PFSK-1 (cell line): ENCODE data around the gene SH3RF1.

Experiments used
- FOXP2 ChIP-seq: optimal IDR thresholded peaks from 2 replicates; pipeline ENCODE3; 2011; ENCODE audit warnings: borderline replicate concordance, control low read depth, inconsistent platforms; ENCODE audit not compliant: insufficient read depth; ENCODE audit errors: extremely low read length, extremely low read depth
- POLR2AphosphoS5 ChIP-seq: IDR thresholded peaks from 2 replicates; pipeline ENCODE4 v1.6.1; 2012; ENCODE audit warnings: low read depth, mild to moderate bottlenecking, control low read depth, low read length, moderate library complexity
- REST ChIP-seq, 2 experiments: IDR thresholded peaks; 2 replicates each; pipeline versions ENCODE4 v1.6.1 to v1.8.0; 2011 to 2012; ENCODE audit warnings: low read depth in 2 of 2, low read length in 2 of 2, control low read depth in 1 of 2, inconsistent platforms in 1 of 2, mild to moderate bottlenecking in 1 of 2, moderate library complexity in 1 of 2; ENCODE audit not compliant: insufficient read depth in 1 of 2
- SIN3A ChIP-seq: IDR thresholded peaks from 2 replicates; pipeline ENCODE4 v1.6.1; 2012; ENCODE audit warnings: mild to moderate bottlenecking, low read length, moderate library complexity, borderline replicate concordance; ENCODE audit not compliant: insufficient read depth
- TAF1 ChIP-seq: IDR thresholded peaks from 2 replicates; pipeline ENCODE4 v1.6.1; 2012; ENCODE audit warnings: low read length, control low read depth, borderline replicate concordance; ENCODE audit not compliant: insufficient read depth

Gene SH3RF1

DNA sequence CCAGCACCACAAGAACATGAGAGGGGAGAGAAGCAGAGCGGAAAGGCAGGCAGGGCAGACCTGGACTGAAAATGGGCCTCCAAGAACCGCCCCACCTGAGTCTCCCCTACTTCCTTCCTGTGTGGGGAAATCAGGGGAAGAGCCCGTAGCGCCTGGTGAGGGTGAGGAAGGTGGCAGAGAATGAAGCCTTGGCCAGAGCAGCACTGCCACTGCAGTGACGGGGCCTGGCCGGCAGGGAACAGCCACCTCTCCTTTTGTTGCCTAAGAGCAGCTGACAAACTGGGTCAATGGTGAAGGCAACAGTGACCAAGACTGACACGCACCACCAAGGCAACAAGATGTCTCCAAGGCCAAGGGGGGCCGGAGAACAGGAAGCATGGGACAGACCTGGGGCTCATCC, 202.3 kb downstream of the SH3RF1 start:
- TF ChIP-seq POLR2AphosphoS5 = no peak
- no peak for TF ChIP-seq REST (IDR thresholded peaks at IDR 0.05; ENCODE audit: insufficient read depth in 1 of 2, low read depth in 2 of 2, low read length in 2 of 2)
- TF ChIP-seq FOXP2 = no peak
- TF ChIP-seq SIN3A = no peak
- no peak for TF ChIP-seq TAF1

- TF ChIP-seq SIN3A (no peak), TAF1 (no peak), POLR2AphosphoS5 (no peak), FOXP2 (no peak), REST (IDR thresholded peaks at IDR 0.05; ENCODE audit: insufficient read depth in 1 of 2, low read depth in 2 of 2, low read length in 2 of 2) (no peak)
These were observed 203.8 kb downstream of the SH3RF1 start for GRCh38 chr4:169066934-169067333.

DNA sequence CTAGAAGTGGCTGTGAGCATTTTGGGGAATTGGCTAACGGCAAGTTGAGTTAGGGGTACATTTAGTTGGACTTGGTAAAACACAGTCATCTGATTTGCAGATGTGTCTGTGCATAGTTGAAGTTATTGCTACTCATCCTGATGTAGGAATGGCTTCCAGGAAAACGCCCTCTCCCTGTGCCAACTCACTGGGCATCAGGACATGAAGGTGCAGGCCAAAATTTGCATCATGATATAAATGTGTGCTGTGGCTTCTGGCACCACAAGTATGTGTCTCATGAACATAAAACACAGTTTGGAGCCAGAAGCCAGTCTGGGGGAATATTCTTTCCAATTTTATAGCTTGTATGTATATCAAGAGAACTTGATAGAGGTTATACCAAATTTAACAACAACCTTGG, 206.5 kb downstream of the SH3RF1 start:
- TF ChIP-seq SIN3A (no peak), FOXP2 (no peak), TAF1 (no peak), REST (IDR thresholded peaks at IDR 0.05; ENCODE audit: insufficient read depth in 1 of 2, low read depth in 2 of 2, low read length in 2 of 2) (no peak)

DNA sequence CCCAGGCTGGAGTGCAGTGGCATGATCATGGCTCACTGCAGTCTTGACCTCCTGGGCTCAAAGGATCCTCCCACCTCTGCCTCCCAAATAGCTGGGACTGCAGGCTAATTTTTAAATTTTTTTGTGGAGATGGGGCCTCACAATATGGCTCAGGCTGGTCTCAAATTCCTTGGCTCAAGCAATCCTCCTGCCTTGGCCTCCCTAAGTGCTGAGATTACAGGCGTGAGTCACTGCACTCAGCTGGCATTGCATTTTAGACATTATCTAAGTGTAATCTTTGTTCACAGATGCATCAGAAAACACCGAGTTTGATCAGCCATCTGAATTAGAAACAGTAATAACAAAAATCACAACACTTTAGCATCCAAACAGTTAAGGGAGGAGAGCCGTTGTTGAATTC, 207.3 kb downstream of the SH3RF1 start:
- no peak for TF ChIP-seq REST (IDR thresholded peaks at IDR 0.05; ENCODE audit: insufficient read depth in 1 of 2, low read depth in 2 of 2, low read length in 2 of 2)

DNA sequence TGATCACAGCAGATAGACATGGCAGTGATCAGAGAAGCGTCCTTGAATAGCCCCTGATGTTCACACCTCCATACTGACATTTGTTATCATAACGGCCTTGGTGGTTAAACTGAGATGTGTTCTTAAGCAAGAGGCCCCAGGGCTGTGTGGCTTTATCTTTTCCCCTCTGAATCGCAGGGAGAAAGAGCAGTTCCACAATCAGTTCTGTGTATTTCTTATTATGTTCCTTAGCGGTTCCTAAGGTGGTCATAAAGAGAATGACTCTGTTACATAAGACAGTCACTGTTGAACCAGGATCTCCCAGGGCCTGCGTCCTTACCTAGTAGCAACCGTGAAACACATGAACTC, 207.9 kb downstream of the SH3RF1 start:
- TF ChIP-seq SIN3A (no peak), REST (IDR thresholded peaks at IDR 0.05; ENCODE audit: insufficient read depth in 1 of 2, low read depth in 2 of 2, low read length in 2 of 2) (no peak), POLR2AphosphoS5 (no peak), TAF1 (no peak), FOXP2 (no peak)
